NCI-H446 (cell line): ENCODE data around the gene TNS1.

Experiments used
- DNase-seq, 2 experiments: peaks; one replicate each; lab custom pipeline; 2025; lab: John Stamatoyannopoulos, UW

TNS1 gene

DNA sequence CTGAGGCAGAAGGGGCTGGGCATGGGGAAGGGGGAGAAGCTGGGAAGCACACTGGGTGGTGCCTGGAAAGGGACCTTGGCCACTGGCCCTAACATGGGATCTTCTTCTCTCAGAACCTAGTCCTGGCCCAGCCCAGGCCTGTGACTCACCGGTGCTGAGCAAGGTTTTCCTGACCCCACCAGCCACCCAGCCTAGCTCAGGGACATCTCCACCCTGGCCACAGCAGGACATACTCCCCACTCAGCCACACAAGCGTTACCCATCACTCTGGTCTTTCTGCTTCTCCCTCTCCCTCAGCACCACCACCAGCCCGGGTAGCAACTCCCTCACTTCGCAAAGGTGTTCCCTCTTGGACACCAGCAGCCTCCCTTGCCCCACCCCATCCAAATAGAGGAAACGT lies 22.8 kb downstream of the TNS1 start:
- no peak for DNase-seq

DNA sequence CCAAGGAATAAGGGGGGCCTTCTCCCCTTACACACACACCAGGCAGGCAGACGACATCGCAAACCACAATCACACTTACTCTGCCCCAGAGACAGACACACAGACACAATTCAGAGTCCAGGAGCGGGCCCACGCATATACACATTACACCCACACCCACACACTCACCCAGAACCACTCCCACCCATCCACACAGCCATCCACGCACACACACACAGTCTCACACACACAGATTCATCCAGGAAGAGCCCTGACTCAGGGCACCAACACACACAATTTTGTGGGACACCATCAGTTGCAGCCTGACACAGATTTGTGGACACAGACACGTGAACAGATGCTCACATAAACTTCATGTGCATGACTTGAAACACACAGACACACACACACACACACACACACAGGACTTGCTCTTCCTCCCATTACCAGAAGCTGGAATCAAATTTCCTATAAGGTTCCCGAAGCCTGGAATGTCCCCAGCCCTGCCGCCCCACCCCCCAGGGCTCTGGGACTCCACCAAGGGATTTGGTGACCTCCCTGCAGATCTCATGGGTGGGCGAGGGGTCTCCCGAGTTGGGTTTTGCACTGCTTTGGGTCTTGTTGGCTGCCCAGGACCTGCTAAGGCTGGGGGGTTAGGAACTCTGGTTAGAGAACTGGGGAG lies 23.5 kb downstream of the TNS1 start:
- no peak for DNase-seq

DNA sequence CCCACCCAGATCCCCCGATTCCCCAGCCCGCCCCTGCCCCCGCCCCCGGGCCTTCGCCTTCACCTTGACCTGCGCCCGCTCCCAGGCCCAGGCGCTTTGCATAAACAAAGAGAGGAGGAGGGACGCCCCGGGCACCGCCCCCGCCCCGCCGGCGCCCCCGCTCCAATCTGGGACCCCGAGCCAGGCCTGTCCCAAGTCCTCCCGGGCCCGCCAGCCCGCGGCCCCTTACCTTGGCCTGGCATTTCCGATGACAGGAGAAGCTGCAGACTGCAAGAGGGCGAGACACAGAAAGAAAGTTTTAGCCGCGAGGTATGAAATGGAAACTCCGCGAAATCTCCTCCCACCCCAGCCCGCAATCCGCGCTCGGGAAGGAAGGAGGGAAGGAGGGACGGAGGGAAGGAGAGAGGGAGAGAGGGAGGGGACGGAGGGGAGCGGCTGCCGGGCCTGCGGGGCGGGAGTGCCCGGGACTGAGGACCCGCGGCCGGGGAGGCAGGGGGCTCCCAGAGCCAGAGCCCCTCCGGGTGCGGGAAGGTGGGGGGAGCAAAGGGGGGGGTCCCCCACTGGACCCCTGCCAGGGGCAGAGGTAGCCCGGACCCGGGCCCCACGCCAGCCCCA lies 24.2 kb downstream of the TNS1 start:
- DNase-seq, result no peak

DNA sequence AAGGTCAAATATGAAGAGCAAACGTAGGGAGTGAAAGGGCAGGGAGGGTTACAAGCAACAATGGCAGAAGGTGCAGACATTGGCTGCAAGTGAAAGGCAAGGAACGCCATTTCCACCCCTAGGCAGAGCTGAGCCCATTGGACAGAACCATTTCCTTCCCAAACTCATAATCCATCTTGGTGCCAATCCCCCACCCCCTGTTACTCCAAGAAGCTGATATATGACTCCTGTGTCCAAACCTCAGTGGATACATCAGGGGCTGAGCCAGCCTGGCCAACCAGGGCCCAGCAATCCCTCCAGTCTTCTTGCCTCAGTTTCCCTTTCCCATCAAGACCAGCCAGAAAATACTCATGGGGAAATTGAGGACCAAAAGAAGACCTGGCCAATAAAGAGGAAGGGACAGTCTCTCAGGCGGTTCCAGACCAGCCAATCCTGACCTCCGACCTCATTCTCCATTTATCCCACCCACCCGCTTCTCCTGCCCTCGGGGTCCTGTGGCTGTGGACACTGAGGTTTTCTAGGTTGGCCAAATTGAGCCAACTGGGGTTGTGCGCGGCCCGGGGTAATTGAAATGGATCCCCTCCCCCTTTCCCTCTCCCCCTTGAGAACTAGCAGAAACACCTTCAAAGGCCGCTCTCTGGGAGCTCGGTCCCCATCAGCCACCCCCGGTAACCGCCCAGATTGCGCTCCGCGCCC lies 24.8 kb downstream of the TNS1 start:
- no peak for DNase-seq

DNA sequence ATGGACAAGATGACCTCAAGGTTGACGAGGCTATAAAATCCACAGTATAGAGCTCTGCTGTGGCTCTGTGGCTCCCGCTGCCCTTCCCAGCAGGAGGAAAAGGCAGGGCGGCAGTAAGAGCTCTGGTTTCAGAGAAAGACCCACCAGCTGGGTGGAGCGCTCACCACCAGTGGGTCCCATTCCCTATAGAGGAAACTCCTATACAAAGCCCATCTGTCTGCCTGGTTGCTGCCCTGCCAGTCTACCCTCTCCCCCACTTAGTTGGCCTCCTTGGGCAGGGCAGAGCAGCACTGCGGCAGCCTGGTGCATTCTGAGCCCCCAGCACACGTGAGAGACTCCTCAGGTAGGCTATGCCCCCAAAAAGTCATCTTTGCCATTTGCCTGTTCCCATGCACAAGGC lies 26.5 kb downstream of the TNS1 start:
- DNase-seq, result no peak

DNA sequence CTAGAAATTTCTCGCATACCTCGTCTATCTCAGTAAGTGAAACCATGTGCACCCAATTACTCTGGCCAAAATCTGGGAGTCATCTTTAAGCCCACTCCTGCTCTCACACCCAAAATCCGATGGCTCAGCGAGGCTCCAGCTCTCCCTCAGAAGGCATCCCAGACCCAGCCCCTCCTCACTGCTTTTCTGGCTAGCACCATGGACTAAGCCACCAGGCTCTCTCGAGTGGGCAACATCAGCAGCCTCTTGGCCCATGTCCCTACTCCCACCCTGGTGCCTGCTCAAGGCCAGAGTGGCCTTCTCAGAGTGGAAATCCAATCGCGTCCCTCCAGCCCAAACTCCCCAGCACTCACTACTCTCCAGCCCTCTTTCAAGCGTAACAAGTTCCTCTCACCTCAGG lies 27.2 kb downstream of the TNS1 start:
- no peak for DNase-seq

DNA sequence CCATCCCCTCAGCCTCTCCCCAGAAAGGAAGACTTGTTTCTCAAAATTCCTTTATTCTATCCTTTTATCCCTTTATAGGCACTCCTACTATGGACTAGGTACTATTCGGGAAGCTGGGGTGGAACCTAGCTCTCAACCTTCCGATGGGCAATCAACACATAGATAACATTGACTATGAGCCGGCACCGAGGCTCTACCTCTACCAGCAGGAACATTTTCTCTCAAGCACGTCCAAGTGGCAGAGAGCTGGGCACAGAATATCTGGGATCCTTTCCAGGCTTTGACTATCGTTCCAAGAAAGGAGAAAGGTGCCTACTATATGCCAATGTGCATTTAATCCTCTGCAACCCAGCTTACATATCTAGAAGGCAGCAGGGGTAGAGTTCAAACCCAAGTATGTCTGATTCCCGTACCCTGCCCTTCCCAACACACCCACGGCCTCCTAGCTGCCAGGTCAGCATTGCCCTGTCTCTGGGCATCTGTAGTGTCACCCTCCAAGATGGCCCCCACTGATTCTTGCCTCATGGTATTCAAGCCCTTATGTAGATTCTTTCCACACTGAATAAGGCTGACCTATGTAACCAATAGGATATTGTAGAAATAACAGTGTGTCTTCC lies 28.3 kb downstream of the TNS1 start:
- DNase-seq, result no peak

DNA sequence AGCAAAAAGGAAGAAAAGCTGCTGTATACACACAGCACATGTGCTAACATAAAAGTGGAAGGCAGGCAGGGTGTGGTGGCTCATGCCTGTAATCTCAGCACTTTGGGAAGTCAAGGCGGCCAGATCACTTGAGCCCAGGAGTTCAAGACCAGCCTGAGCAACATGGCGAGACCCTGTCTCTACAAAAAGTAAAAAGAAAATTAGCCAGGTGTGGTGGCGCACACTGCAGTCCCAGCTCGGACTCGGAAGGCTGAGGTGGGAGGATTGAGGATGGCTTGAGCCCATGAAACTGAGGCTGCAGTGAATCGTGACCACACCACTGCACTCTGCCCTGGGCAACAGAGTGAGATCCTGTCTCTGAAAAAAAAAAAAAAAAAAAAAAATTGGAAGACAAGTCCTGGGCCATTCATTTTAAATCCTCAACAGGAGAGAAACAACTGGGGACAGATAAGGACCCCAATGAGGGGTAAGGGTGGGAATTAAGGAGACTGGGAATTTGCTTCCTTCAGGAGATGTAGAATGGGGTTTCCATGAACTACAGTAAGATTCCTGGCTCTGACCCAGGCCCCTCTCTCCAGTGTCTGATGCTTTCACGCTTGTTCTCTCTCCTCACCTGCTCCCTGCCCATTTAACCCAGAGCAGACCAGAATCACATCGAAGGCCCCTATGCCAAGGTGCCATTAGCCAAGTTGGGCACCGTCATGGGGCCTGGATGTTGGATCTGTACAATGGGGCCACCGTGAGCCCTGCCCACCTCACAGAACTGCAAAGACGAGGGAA lies 29.6 kb downstream of the TNS1 start:
- no peak for DNase-seq

DNA sequence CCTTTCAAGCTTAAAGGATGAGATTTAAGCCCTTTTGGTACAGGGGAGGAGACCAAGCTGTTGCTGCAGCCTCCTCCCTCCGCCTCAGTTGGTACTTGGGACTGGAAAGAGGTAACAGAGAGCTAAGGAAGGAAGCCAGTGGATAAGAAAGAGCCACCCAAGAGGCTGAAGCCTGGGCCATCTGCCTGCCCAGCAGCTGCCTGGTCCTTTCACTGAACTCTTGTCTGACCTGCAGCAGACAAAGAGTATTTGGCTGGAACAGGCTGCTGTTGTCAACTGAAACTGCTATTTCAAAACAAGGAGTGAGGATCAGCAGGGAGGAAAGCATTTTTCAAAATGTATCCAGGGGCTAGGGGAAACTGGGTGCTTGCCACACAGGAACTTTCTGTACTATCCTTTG lies 30.3 kb downstream of the TNS1 start:
- no peak for DNase-seq

DNA sequence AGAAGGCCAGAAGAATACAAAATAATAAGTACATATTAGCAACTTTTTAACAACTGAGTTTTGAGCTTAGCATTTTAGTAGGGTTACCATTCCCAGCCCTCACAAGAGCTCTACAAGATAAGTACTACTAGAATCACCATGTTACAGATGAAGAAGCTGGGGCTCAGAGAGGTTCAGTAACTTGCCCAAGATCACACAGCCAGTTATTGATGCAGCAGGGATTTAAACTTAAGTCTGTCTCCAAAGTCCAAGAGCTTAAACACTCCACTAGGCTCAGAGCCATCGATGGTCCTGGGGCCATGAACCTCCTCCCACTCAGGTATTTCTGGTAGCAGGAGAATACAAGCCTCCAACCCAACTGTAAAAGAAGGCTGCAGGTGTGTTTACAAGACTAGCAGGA lies 30.8 kb downstream of the TNS1 start:
- no peak for DNase-seq

DNA sequence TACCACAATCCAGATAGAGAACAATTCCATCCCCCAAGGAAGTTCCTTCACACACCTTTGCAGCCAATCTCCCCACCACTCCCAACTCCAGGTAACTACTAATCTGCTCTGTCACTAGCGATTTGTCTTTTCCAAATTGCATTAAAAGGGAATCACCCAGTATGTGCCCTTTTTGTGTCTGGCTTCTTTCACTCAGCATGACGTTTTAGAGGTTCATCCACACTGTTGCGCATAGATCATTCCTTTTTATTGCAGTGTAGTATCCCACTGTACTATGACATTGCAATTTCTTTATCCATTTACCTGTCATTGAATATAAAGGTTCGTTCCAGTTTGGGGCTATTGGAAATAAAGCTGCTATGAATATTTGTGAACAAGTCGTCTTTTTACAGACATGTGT lies 31.6 kb downstream of the TNS1 start:
- no peak for DNase-seq

DNA sequence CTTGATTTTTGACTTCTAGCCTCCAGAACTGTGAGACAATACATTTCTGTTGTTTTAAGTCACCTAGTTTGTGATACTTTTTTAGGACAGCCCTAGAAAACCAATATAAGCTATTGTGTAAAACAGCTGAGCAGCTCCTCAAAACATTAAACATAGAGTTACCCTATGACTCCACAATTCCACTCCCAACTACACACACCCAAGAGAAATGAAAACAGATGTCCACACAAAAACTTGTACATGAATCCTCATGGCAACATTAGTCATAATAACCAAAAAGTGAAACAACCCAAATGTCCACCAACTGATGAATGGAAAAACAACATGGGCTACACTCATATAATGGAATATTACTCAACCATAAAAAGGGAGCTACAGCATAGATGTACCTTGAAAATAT lies 32.6 kb downstream of the TNS1 start:
- no peak for DNase-seq

DNA sequence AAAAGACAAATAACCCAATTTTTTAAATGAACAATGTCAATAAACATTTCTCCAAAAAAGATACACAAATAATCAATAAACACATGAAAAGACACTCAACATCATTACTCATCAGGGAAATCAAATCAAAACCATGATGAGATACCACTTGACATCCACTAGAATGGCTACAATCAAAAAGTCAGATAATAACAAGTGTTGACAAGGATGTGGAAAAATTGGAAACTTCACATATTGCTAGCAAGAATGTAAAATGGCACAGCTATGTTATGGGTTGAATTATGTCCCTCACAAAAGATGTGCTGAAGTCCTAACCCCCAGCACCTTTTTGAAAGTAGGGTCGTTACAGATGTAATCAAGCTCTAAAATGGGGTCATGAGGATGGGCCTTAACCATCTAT lies 33.2 kb downstream of the TNS1 start:
- DNase-seq, result no peak

DNA sequence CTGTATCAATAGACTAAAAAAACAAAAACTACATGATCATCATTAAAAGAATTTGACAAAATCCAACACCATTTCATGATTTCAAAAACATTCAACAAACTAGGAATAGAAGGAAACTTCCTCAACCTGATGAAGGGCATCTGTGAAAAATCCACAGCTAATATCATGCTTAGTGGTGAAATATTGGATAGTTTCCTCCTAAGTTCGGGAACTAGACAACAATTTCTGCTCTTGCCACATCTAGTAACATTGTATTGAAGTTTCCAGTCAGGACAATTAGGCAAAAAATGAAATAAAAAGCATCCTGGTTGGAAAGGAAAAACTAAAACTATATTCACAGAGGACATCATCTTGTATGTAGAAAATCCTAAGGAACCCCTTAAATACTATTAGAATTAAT lies 34.8 kb downstream of the TNS1 start:
- DNase-seq, result no peak

DNA sequence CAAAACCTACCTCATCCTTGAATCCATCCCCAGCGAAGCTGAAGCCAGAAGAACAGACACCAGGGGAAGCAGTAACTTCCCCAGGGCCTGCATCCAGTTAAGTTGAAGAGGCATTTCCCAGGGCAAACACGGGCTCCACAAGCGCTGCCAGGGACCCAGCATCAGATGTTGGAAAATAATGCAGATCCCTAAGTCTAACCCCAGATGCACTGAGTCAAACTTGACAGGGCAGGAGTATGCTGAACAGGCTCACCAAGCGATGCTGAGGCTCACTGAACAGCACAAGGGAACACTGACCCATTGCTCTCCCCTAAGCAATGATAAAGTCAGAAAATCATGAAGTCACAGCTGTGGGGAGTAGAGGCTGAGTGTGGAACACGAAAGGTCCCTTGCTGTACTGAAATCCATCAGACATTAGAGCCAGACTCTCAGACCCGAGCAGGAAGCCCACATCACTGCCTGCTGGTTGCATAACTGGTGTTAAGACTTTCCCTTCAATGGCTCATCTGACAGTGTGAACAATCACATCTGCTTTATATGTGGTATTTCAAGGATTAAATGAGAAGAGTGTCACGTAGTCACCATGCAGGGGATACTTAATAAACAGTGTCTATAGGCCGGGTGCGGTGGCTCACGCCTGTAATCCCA lies 36.2 kb downstream of the TNS1 start:
- DNase-seq, result no peak

DNA sequence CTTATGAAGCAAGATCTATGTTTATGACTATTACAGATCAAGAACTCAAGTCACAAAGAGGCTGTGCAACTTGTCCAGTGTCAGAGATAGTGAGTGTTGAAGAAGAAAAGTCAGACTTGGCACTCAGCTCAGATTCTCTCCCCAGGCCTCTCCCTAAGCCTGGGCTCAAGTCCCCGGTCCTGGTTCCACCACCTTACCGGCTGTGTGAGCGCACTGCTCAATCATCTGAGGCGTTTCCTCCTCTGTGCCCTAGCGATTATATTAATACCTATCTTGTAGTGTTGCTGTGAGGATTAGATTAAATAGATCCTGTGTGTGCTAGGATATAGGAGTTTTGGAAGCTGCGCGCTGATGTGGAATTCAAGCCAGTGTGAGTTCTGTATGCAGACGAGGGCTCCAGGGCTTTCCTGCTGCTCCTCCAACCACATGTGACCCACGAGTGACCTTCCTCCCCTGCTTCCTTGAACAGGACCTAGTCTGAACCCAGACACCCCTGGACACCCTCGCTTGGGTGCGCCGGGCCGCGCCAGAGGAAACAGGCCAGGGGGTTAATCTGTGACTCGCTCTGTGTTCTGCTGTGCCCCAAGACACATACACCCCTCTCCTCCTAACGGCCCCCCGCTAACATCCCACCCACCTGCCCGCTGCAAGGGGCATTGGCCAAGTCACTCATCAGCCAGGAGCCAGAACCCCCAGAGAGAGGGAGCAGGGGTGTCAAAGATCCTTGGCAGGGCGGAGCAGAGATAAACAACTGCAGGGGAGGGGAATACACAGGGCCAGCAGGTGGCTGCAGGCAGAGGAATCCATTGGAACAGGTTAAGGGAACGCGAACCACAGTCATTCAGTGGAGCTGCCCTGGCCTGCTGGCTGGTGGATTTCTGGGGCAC lies 38.3 kb downstream of the TNS1 start:
- DNase-seq, result no peak

DNA sequence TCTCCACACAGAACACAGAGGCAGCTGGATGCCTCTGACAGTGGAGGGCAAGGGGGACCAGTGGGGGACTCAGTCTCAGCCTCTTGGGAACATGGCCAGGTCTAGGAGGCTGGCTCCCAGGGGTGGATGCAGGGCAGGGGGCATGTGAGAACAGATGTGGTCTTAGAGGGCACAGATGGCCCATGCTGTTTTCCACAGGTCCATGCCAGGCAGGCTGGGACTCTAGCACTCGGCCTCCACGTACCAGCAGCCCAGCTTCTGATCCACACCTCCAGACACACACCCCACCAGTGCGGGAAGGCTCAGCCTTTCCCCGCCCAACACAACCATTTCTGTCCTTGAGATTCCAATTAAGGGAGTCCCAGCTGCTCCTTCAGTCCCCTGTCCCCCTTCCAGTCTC lies 42.4 kb downstream of the TNS1 start:
- DNase-seq, result no peak

DNA sequence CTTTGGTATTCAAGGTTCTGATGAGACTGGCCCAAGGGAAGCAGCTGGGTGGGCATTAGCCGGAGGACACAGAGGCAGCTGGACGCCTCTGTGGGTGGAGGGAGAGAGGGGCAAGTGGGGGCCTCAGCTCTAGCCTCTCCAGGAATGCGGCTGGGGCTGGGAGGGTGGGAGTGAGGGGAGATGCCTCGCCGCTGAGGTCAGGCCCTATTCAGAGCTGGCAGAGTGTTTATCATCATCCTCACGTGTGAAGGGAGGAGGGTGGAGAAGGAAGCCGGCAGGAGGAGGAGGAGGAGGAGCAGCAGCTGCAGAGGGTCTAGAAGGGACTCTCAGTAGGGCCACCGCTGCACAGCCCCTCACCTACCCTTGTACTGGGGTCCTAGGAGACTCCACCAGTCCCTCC lies 43.1 kb downstream of the TNS1 start:
- DNase-seq, result no peak

DNA sequence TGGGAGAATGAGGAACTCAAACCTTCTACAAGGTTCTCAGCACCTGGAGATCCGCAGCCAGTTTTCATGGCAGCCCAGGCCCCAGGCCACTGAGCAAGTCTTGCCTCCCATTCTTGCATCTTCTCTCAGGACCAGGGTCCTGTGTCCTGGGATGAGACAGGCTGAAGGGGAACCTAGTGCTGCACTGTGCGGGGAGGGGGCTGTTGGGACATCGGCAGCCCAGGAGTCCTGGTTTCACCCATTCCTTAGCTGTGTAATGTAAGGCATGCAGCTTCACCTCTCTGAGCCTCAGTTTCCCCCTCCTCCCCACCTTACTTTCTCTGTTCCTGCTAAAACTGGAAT lies 43.9 kb downstream of the TNS1 start:
- DNase-seq, result no peak

DNA sequence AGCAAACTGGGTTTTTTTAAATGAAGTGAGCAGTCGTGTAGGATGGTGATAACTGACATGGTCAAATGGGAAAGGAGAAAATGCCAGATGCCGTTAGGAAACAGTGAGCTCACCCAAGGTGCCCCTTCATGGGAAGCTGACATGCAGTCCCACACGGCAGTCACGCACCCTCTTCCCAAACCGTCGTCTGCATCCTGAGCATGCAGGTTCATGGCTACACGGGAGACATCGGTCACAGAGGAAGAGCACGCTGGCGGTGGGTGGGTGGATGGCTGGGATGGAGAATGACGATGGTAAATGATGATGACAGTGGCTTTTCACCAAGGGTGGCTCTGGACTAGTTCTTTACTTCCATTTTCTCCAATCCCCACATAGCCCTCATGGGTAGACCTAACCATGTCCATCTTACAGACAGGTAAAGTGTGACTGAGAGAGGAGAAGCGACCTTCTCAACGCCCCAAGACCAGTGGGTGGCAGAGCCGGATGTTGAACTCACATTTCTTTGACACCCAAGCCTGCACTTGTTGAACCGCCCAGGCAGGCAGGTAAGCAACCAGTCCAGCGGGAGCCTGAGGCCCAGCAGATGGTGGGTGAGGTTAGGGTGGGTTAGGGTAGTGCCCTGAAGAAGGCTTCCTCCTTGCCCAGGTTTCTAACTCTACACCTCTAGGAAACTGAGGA lies 44.5 kb downstream of the TNS1 start:
- no peak for DNase-seq
